ENCODE measurements around the gene ARHGAP19.
"Not testable (repeated sequence)": the region's sequence is repeated elsewhere in the genome, so short reads cannot be mapped to it uniquely, and the experiment has no call there.

The ARHGAP19 gene

GRCh38 chr10:97321032-97321803 lies 28.8 kb upstream of the ARHGAP19 start:
- peak; percentile 42 for DNase-seq

- no peak for DNase-seq
Measured at GRCh38 chr10:97320480-97321031, 28.1 kb upstream of the ARHGAP19 start.

DNA sequence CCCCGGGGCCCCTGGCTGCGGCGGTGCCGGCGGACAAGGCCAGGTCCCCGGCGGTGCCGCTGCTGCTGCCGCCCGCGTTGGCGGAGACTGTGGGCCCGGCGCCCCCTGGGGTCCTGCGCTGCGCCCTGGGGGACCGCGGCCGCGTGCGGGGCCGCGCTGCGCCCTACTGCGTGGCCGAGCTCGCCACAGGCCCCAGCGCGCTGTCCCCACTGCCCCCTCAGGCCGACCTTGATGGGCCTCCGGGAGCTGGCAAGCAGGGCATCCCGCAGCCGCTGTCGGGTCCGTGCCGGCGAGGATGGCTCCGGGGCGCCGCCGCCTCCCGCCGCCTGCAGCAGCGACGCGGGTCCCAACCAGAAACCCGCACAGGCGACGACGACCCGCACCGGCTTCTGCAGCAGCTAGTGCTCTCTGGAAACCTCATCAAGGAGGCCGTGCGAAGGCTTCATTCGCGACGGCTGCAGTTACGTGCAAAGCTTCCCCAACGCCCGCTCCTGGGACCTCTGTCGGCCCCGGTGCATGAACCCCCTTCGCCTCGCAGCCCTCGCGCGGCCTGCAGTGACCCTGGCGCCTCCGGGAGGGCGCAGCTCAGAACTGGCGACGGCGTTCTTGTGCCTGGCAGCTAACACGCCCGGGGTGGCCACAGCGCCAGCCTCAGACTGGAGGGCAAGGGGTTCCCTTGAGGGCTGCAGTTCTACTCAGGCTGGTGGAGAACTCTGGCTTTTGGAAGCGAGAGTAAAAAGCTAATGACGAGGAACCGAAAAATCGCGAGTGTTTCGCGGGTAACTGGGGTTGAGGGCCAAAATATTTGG lies 27.4 kb upstream of the ARHGAP19 start:
- DNase-seq = no peak

- peak; percentile 46 for DNase-seq
Measured at GRCh38 chr10:97318772-97319651, 26.6 kb upstream of the ARHGAP19 start, which contains the start of gene FRAT1. FRAT1 (plus strand) TSS chr10:97319271; CDS start chr10:97319454, 183 bp downstream.

- no peak for DNase-seq
Measured at GRCh38 chr10:97314671-97315070, 22.2 kb upstream of the ARHGAP19 start.

GRCh38 chr10:97312897-97313296 lies 20.5 kb upstream of the ARHGAP19 start:
- DNase-seq = no peak

DNA sequence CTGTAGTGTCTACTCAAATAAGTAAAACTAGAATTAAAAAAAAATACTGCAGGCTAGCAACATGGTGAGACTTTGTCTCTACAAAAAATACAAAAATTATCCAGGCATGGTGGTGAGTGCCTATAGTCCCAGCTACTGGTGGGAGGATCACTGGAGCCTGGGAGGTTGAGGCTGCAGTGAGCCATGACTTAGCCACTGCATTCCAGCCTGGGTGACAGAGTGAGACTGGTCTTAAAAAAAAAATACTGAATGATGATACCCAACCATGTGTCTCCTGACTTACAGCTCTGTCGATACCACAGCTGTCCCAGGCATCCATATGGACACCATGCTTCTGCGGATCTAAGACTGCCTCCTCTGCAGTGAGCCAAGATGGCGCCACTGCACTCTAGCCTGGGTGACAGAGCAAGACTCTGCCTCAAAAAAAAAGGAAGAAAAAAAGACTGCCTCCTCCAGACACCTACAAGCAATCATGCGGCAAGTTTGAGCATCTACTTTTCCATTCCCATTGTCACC lies 18.7 kb upstream of the ARHGAP19 start:
- DNase-seq = no peak

DNA sequence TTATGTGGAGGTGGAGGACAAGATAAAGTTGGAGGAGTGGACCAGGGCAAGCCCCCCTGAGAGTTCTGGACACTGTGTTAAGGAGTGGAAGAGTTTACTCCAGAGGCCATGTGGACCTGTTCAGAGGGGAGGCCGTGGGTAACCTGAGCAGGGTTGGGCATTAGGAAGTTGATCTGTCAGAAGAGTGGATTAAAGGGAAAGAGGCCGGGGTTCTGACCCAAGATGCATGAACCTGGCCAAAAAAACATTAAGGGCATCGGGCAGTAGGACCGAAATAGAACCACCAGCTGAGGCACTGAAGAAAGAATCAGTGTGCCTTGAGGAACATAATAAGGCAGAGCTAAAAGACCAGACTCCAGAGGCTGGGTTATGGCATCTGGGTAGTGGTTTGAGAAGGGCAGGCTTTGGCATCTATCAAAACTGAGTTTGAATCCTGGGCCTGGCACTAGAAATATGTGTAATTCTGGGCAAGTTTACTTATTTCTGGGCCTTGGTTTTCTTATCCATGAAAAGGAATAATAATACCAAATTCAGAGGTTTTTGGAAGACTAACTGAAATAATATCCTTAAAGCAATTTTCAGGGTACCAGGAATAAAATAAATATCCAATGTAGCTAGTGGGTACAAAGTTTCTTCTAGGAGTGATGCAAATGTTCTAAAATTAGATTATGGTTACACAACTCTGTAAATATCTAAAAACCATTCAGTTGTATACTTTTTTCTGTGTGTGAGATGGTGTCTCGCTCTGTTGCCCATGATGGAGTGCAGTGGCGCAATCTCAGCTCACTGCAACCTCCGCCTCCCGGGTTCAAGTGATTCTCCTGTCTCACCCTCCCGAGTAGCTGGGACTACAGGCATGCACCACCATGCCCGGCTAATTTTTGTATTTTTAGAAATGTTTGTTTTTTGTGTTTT lies 15.7 kb upstream of the ARHGAP19 start:
- no peak for DNase-seq

GRCh38 chr10:97307441-97307840 lies 15.0 kb upstream of the ARHGAP19 start:
- DNase-seq = no peak

GRCh38 chr10:97302088-97302791 lies 9.8 kb upstream of the ARHGAP19 start:
- DNase-seq = no peak

GRCh38 chr10:97300980-97301379 lies 8.5 kb upstream of the ARHGAP19 start:
- DNase-seq = no peak

DNA sequence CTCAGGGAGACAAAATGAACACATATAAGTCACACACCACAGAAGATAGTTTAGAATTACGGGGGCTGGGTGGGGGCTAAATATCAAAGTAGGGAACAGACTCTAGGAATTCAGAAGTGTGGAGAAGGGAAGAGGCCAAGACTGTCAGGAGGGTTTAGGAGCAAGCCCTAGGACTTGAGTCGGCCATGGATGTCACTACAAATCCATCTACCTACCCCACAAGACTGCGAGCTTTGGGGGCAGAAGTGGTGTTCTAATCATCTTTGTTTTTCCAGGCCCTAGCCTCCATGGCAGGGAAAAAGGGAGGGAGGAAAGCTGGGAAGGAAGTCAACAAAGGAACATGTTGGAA lies 5.8 kb upstream of the ARHGAP19 start:
- DNase-seq = no peak

DNA sequence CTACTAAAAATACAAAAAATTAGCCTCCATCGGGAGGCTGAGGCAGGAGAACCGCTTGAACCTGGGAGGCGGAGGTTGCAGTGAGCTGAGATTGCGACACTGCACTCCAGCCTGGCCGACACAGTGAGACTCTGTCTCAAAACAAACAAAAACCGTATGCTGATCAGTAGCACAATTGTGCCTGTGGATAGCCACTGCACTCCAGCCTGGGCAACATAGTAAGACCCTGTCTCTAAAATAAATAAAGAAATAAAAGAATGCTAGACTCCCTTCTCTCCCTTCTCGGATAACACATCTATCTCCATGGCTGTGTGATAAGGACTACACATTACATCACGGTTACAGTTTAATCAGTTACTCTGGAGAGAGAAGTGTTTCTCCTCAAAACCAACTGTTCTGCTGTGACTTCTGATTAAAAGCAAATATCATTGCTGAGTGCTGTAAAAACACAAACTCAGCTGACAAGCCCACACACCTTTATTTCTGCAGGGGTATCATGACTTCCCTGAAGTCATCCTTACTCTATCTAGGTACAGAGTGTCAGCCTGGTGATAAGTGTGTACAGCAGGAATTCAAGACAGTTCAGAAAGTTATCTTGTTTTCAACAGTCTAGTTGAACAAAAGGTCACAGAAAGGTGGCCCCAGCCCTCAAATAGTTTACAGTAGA lies 5.3 kb upstream of the ARHGAP19 start:
- DNase-seq = no peak

DNA sequence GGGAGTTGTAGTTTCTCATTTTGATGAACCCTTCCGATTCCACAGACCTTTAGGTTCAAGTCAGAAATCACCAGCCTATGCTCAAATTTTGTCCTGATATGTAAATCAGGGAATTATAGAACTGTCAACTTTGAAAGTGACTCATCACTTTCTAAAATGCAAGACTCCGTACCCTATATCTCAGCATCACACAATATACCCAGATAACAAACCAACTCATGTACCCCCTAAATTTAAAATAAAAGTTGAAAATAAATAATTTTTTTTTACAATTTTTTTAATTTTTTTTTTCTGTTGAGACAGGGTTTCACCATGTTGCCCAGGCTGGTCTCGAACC lies 393 bp upstream of the ARHGAP19 start:
- no peak for DNase-seq

- no peak for DNase-seq
Measured at GRCh38 chr10:97291357-97292096, 910 bp downstream of the ARHGAP19 start.

GRCh38 chr10:97290576-97291356 lies 1.7 kb downstream of the ARHGAP19 start:
- DNase-seq = not testable (repeated sequence)

DNA sequence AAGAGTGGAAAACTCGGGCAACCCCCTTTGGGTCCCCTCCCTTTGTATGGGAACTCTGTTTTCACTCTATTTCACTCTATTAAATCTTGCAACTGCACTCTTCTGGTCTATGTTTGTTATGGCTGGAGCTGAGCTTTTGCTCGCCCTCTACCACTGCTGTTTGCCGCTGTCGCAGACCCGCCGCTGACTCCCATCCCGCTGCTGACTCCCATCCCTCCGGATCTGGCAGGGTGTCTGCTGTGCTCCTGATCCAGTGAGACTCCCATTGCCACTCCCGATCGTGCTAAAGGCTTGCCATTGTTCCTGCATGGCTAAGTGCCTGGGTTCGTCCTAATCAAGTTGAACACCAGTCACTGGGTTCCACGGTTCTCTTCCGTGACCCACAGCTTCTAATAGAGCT lies 2.4 kb downstream of the ARHGAP19 start:
- DNase-seq = not testable (repeated sequence)

DNA sequence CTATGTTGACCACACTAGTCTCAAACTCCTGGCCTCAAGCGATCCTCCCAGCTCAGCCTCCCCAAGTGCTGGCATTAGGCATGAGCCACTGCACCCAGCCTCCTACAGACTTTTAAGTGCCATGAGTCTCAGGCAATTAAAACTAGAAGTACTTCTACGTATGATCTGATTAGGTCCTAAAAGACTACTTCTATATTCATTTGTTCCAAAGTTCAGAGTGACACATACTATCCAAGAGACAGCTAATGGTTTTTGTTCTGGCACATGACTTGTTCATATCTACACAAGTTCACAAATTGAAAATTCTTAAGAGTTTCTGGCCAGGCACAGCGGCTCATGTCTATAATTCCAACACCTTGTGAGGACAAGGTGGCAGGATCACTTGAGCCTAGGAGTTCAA lies 11.7 kb downstream of the ARHGAP19 start:
- no peak for DNase-seq

Measured in DMS79 (cell line).